SK-N-SH treated with all-trans-retinoic acid at 6 μM for 48 hours (cell line): ENCODE results near the gene IDH3G.

Experiments
- CREB5 ChIP-seq: fragments of 250-450 bp; sonication (Bioruptor Pico); IDR thresholded peaks from 2 replicates; pipeline ENCODE4 v1.5.1; 2020; ENCODE audit warnings: low read depth, mild to moderate bottlenecking, moderate library complexity
- ESRRG ChIP-seq: fragments of 250-450 bp; sonication (Bioruptor Pico); IDR thresholded peaks from 2 replicates; pipeline ENCODE4 v1.6.1; 2021; ENCODE audit warnings: mild to moderate bottlenecking
- ISL1 ChIP-seq: fragments of 250-450 bp; sonication (Bioruptor Pico); IDR thresholded peaks from 2 replicates; pipeline ENCODE4 v2.1.2; 2022; ENCODE audit warnings: mild to moderate bottlenecking, moderate library complexity
- PATZ1 ChIP-seq: fragments of 250-450 bp; sonication (Bioruptor Pico); IDR thresholded peaks from 2 replicates; pipeline ENCODE4 v1.8.0; 2020; ENCODE audit warnings: mild to moderate bottlenecking, moderate library complexity, borderline replicate concordance
- POU6F1 ChIP-seq: fragments of 250-450 bp; sonication (Bioruptor Pico); IDR thresholded peaks from 2 replicates; pipeline ENCODE4 v1.8.0; 2021; ENCODE audit warnings: low read depth, mild to moderate bottlenecking, moderate library complexity, borderline replicate concordance
- RARB ChIP-seq: fragments of 250-450 bp; sonication (Bioruptor Pico); IDR thresholded peaks from 2 replicates; pipeline ENCODE4 v1.8.0; 2021; ENCODE audit warnings: mild to moderate bottlenecking, moderate library complexity
- ZFP3 ChIP-seq: fragments of 250-450 bp; sonication (Bioruptor Pico); IDR thresholded peaks from 2 replicates; pipeline ENCODE4 v1.5.0; 2020; ENCODE audit warnings: mild to moderate bottlenecking, moderate library complexity
- ZFP30 ChIP-seq: fragments of 450-650 bp; formaldehyde crosslinking; IDR thresholded peaks from 2 replicates; pipeline ENCODE4 v1.5.0; 2022; ENCODE audit warnings: mild to moderate bottlenecking, moderate library complexity
- ZNF8 ChIP-seq: fragments of 450-650 bp; formaldehyde crosslinking; IDR thresholded peaks from 2 replicates; pipeline ENCODE4 v1.5.0; 2020; ENCODE audit warnings: mild to moderate bottlenecking, moderate library complexity

GRCh38 chrX:153784325-153784967 lies 9.7 kb downstream of the IDH3G start:
- no peak for TF ChIP-seq ZFP3
- no peak for TF ChIP-seq POU6F1 (CRISPR knock-in tag)
- no peak for TF ChIP-seq ESRRG (CRISPR knock-in tag)
- no peak for TF ChIP-seq ZFP30
- no peak for TF ChIP-seq CREB5 (CRISPR knock-in tag)
- TF ChIP-seq PATZ1 (CRISPR knock-in tag), result no peak
- no peak for TF ChIP-seq RARB (CRISPR knock-in tag)
- TF ChIP-seq ZNF8 (CRISPR knock-in tag), result no peak
- no peak for TF ChIP-seq ISL1 (CRISPR knock-in tag)
